Measurements from ENCODE around the gene RHOD.

Gene RHOD

GRCh38 chr11:67058506-67058905 lies 1.9 kb downstream of the RHOD start:
- no peak for DNase-seq
- intact Hi-C loops (cut with DNase I), result no loop called here

DNA sequence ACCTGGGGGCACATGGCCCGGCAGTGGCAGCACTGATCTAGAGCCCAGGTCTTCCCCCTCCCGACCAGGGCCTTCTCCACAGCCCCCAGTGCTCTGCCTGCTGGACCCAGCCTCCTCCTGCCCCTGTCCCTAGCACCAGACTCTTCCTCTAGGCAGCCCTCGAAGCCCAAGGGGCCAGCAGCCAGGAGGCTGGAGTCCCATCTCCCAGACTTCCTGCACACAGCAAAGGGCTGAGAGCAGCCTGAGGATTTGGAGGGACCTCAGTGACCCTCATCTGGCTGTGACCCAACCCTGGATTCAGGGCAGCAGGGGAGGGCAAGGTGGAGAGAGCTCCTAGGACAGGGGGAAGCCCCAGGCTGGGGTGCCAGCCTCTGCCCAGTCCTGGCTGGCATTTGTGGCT lies 3.0 kb downstream of the RHOD start:
- no peak for DNase-seq
- intact Hi-C loops (cut with DNase I), result no loop called here

GRCh38 chr11:67060111-67060522 lies 3.5 kb downstream of the RHOD start:
- DNase-seq, result no peak
- intact Hi-C loops (cut with DNase I), result no loop called here

DNA sequence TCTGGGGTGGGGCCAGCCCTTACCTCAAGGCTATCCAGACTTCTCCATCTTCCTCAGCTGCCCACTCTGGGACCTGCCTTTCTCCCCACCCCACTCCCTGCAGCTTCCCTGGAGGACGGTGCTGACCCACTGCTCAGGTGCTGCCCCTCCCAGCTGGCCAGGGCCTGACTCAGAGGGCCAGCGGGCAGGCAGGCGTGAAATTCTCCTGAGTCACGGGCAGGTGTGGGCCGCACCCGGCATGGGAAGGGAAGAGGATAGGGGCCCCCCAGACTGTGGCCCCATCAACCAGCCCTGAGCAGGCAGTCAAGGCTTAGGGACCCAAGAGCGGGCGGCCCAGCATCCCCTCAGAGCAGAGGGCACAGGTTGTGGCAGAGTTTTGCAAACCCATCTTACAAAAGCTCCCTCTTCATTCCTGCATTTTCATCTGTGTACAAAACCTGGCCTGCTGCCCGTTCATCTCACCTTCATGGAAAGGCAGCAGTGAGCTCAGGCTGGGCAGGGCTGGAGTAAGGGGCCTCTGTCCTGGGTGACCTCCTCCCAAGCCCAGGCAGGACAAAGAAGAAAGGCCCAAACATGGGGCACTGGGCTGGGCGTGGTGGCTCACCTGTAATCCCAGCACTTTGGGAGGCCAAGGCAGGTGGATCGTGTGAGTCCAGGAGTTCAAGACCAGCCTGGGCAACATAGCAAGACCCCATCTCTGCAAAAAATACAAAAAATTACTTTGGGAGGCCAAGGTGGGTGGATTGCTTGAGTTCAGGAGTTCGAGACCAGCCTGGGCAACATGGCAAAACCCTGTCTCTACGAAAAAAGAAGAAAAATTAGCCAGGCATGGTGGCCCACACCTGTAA lies 6.1 kb downstream of the RHOD start:
- DNase-seq, result no peak
- intact Hi-C loops (cut with DNase I), result no loop called here

- intact Hi-C loops (cut with DNase I), result no loop called here
- DNase-seq, result no peak
Measured at GRCh38 chr11:67066333-67066709, 9.7 kb downstream of the RHOD start.

DNA sequence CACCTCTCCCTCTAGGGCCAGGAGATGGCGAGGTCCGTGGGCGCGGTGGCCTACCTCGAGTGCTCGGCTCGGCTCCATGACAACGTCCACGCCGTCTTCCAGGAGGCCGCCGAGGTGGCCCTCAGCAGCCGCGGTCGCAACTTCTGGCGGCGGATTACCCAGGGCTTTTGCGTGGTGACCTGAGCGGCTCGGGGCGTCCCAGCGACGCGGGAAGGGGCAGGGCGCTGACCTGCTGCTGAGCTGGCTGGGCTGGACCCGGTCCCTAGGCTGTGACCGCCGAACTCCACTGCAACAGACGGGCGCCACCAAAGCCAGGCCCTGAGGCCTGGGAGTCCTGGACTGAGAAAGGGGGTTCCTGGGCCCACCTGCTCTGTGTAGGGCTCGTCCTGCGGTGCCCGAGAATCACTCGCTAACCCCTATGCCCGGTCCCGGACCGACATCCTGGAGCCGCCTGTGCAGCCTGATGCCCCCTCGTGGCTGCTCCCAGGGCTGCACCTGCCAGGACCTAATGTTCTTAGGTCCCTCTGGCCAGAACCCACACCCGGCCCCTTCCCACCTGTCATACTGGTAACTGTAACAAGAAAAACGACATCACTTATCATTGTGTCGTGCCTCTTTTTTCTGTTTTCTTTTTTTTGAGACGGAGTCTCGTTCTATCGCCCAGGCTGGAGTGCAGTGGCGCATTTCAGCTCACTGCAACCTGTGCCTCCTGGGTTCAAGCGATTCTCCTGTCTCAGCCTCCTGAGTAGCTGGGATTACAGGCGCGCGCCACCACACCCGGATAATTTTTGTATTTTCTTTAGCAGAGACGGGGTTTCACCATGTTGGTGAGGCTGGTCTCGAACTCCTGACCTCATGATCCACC lies 15.0 kb downstream of the RHOD start:
- DNase-seq, result peak; percentile 34 to 94 (median 67)
- intact Hi-C loops (cut with DNase I), result no loop called here

DNA sequence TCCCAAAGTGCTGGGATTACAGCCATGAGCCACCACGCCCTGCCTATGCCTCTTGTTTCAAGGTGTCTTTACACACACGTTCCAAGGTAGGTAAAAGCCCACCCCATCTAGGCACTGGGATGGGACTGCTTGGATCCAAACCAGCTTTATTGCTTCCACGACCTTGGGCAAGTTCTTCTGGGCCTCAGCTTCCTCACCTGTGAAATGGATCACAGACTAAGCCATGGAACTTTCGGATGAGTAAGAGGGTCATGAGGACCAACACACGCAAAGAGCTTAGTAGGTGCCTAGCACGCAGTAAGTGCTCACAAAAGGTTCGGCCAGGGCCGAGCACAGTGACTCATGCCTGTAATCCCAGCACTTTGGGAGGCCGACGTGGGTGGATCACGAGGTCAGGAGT lies 15.6 kb downstream of the RHOD start:
- intact Hi-C loops (cut with DNase I), result no loop called here
- DNase-seq, result no peak

GRCh38 chr11:67073908-67074307 lies 17.3 kb downstream of the RHOD start:
- DNase-seq, result no peak
- intact Hi-C loops (cut with DNase I), result no loop called here

DNA sequence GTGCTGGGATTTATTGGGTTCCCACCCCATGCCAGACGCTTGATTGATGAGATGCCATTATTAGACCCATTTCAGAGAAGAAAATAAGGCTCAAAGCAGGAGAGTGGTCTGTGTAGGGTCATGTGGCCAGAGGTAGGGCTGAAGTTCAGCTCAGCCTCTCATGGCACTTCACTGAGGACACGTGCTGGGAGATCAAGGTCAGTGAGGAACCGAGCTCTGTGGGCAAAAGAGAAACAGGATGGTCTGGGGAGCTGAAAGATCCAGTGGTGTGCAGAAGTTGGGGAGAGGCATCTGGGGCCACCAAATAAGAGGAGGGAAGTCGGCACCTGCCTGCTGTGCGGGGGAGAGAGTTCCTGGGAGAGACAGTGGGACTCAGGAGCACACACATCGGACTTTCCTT lies 19.6 kb downstream of the RHOD start:
- no peak for DNase-seq
- intact Hi-C loops (cut with DNase I), result no loop called here

GRCh38 chr11:67079065-67079705 lies 22.5 kb downstream of the RHOD start:
- no peak for DNase-seq
- intact Hi-C loops (cut with DNase I), result no loop called here

- DNase-seq, result no peak
- intact Hi-C loops (cut with DNase I), result loop anchor here (5.0 kb wide), 2 partner anchors 85 to 235 kb away; no protein-coding TSS in a partner anchor
Measured at GRCh38 chr11:67082071-67082791, 25.6 kb downstream of the RHOD start.

GRCh38 chr11:67083786-67084366 lies 27.2 kb downstream of the RHOD start:
- DNase-seq, result no peak
- intact Hi-C loops (cut with DNase I), result loop anchor here (5.0 kb wide), 2 partner anchors 83 to 233 kb away; no protein-coding TSS in a partner anchor

DNA sequence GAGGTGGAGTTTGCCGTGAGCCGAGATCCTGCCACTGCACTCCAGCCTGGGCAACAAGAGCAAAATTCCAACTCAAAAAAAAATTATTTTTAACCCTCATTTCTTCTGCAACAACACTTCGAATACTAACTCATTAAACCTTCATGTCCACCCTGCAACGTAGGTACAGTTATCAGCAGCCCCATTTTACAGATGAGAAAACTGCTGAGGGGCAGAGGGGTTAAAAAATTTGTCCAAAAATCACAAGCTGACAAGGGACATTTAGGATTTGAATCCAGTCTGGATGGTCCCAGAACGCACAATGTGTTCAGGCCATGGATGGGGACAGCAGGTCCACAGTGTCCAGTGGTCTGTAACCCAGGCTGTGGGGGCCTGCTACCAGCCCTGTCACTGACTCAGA lies 29.0 kb downstream of the RHOD start:
- intact Hi-C loops (cut with DNase I), result no loop called here

GRCh38 chr11:67090717-67091116 lies 34.1 kb downstream of the RHOD start:
- DNase-seq, result no peak
- intact Hi-C loops (cut with DNase I), result no loop called here

More for the DNA sequence above, 29.0 kb downstream of the RHOD start:
- no peak for DNase-seq

GRCh38 chr11:67095214-67095507 lies 38.5 kb downstream of the RHOD start:
- intact Hi-C loops (cut with DNase I), result no loop called here
- no peak for DNase-seq

DNA sequence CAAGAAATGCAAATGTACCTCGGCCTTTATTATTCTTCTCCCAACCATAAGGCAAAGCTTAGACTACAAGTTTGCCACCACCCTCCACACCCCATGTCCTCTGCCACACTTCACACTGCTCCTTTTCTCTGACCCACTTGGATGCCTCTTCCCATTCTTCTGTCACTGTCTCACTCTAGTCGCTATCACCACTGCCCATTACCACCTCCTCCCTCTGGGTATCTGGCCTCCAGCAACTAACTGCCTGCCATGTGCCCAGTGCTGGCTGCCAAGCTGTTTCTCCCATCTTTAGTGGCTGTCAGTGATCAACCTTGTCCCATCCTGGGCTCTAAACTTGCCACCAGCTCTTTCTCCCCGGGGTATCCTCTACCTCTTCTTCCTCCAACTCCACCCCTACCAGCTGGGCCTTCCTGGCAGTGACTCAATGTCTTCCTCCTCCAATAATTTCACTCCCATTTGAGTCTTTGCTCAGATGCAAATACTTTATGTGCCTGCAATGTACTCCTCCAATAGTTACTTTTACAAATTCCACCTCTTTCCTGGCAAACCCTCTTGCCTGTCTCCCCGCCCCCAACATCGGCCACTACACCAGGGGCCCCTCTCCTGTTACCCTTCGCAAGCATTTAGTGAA lies 42.3 kb downstream of the RHOD start:
- peak in 2 of 10 donors; percentile 25 to 39 for DNase-seq
- intact Hi-C loops (cut with DNase I), result no loop called here

DNA sequence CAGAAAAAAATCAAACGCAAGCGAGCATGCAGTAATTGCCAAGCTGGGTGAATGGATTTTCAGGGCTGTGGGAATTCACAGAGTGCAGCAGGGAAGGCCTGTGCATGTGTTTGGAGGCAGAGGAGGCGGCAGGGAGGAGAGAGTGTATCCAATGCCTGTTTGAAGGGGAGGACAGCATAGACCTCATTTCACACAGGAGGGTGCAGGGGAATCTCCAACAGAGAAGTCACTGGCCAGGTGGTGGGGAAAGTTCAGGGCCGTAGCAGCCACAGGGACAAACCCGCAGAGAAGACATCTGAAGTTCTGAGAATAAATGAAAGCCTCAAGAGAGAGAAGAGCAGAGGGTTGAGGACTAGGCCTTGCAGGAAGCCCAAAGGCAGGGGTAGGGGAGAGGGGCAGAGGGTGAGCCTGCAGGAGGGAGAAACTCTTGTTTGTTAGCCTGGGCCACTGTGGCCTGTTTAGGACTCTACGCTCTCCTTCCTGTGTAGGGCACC lies 43.2 kb downstream of the RHOD start:
- DNase-seq, result peak in 2 of 10 donors; percentile 62 to 64
- intact Hi-C loops (cut with DNase I), result no loop called here

- intact Hi-C loops (cut with DNase I), result no loop called here
Measured at GRCh38 chr11:67102664-67103063, 46.0 kb downstream of the RHOD start.

GRCh38 chr11:67105964-67106363 lies 49.3 kb downstream of the RHOD start:
- DNase-seq, result no peak
- intact Hi-C loops (cut with DNase I), result no loop called here

More at GRCh38 chr11:67102664-67103063, 46.0 kb downstream of the RHOD start:
- peak in 2 of 10 donors; percentile 16 to 36 for DNase-seq

Measured in posterior cingulate gyrus (tissue), 11 donors.